ENCODE data around the gene WDR5.
"Not testable (repeated sequence)": the region's sequence is repeated elsewhere in the genome, so short reads cannot be mapped to it uniquely, and the experiment has no call there.

WDR5 gene

GRCh38 chr9:134112561-134112960 is 23.3 kb upstream of the WDR5 start:
- Histone ChIP-seq H3K9ac (no peak overlapping the region), H2AFZ (ENCODE audit: low read depth) (no peak overlapping the region), H3K4me3 (IDR thresholded peaks at IDR 0.05; ENCODE audit: insufficient read depth, low read depth, low read length) (no peak overlapping the region), H3K27ac (no peak overlapping the region), H4K20me1 (ENCODE audit: insufficient read depth) (no peaks in the 10 kb centered on the region), H3K36me3 (ENCODE audit: insufficient read depth) (no peaks in the 10 kb centered on the region), H3K4me1 (ENCODE audit: low read depth, poor library complexity, severe bottlenecking) (peaks cover 26% of the 10 kb centered on the region), H3K79me2 (ENCODE audit: insufficient read depth, low read depth) (no peaks in the 10 kb centered on the region), H3K4me2 (no peak overlapping the region), H3K27me3 (ENCODE audit: insufficient read depth, low read depth) (peaks cover 10% of the 10 kb centered on the region; the same call in 1 of the 2 replicates)
- TF ChIP-seq CTCF (conservative IDR thresholded peaks at IDR 0.05; ENCODE audit: low read depth, low read length) = no peak

GRCh38 chr9:134118972-134119371 is 16.9 kb upstream of the WDR5 start:
- not testable (repeated sequence) for H3K9ac ChIP-seq; H3K4me3 ChIP-seq (IDR thresholded peaks at IDR 0.05; ENCODE audit: insufficient read depth, low read depth, low read length); H3K4me1 ChIP-seq (ENCODE audit: low read depth, poor library complexity, severe bottlenecking); H3K4me2 ChIP-seq; H4K20me1 ChIP-seq (ENCODE audit: insufficient read depth); H3K27ac ChIP-seq; H3K79me2 ChIP-seq (ENCODE audit: insufficient read depth, low read depth); H2AFZ ChIP-seq (ENCODE audit: low read depth); H3K36me3 ChIP-seq (ENCODE audit: insufficient read depth); H3K27me3 ChIP-seq (ENCODE audit: insufficient read depth, low read depth)

GRCh38 chr9:134123764-134124128 is 12.1 kb upstream of the WDR5 start:
- Histone ChIP-seq H3K27me3 (ENCODE audit: insufficient read depth, low read depth) (peaks cover 36% of the 10 kb centered on the region; the same call in 1 of the 2 replicates), H3K36me3 (ENCODE audit: insufficient read depth) (no peaks in the 10 kb centered on the region), H3K27ac (no peak overlapping the region), H3K4me2 (no peak overlapping the region), H3K4me1 (ENCODE audit: low read depth, poor library complexity, severe bottlenecking) (no peaks in the 10 kb centered on the region), H3K9ac (no peak overlapping the region), H3K4me3 (IDR thresholded peaks at IDR 0.05; ENCODE audit: insufficient read depth, low read depth, low read length) (no peak overlapping the region), H2AFZ (ENCODE audit: low read depth) (no peak overlapping the region), H4K20me1 (ENCODE audit: insufficient read depth) (no peaks in the 10 kb centered on the region), H3K79me2 (ENCODE audit: insufficient read depth, low read depth) (no peaks in the 10 kb centered on the region)
- TF ChIP-seq CTCF (conservative IDR thresholded peaks at IDR 0.05; ENCODE audit: low read depth, low read length) = no peak

GRCh38 chr9:134125413-134126095 is 10.3 kb upstream of the WDR5 start:
- no peaks in the 10 kb centered on the region for H3K36me3 ChIP-seq (ENCODE audit: insufficient read depth)
- H3K4me1 ChIP-seq (ENCODE audit: low read depth, poor library complexity, severe bottlenecking) = no peaks in the 10 kb centered on the region
- H3K79me2 ChIP-seq (ENCODE audit: insufficient read depth, low read depth) = no peaks in the 10 kb centered on the region
- TF ChIP-seq CTCF (conservative IDR thresholded peaks at IDR 0.05; ENCODE audit: low read depth, low read length) = no peak
- H3K27me3 ChIP-seq (ENCODE audit: insufficient read depth, low read depth) = peaks cover 36% of the 10 kb centered on the region; the same call in 1 of the 2 replicates
- H4K20me1 ChIP-seq (ENCODE audit: insufficient read depth) = no peaks in the 10 kb centered on the region
- no peak overlapping the region for H3K4me2 ChIP-seq
- no peak overlapping the region for H3K4me3 ChIP-seq (IDR thresholded peaks at IDR 0.05; ENCODE audit: insufficient read depth, low read depth, low read length)
- H3K9ac ChIP-seq = no peak overlapping the region
- no peak overlapping the region for H2AFZ ChIP-seq (ENCODE audit: low read depth)
- no peak overlapping the region for H3K27ac ChIP-seq

- no peak for TF ChIP-seq CTCF (conservative IDR thresholded peaks at IDR 0.05; ENCODE audit: low read depth, low read length)
- H3K4me1 ChIP-seq (ENCODE audit: low read depth, poor library complexity, severe bottlenecking) = no peaks in the 10 kb centered on the region
- no peak overlapping the region for H3K9ac ChIP-seq
- no peaks in the 10 kb centered on the region for H3K79me2 ChIP-seq (ENCODE audit: insufficient read depth, low read depth)
- no peaks in the 10 kb centered on the region for H3K36me3 ChIP-seq (ENCODE audit: insufficient read depth)
- H4K20me1 ChIP-seq (ENCODE audit: insufficient read depth) = no peaks in the 10 kb centered on the region
- no peak overlapping the region for H3K4me2 ChIP-seq
- H3K27ac ChIP-seq = no peak overlapping the region
- H3K4me3 ChIP-seq (IDR thresholded peaks at IDR 0.05; ENCODE audit: insufficient read depth, low read depth, low read length) = no peak overlapping the region
- H2AFZ ChIP-seq (ENCODE audit: low read depth) = no peak overlapping the region
- H3K27me3 ChIP-seq (ENCODE audit: insufficient read depth, low read depth) = peaks cover 36% of the 10 kb centered on the region; the same call in 1 of the 2 replicates
Observed at GRCh38 chr9:134126373-134126772, 9.5 kb upstream of the WDR5 start.

Data from KMS-11 (cell line).